GM19099 (cell line): Measurements from ENCODE around the gene SLC6A18.

Source experiments
- POLR2A ChIP-seq: IDR thresholded peaks from 3 replicates; pipeline ENCODE4 v1.6.1; 2011; ENCODE audit warnings: low read depth; ENCODE audit not compliant: insufficient read length; ENCODE audit errors: extremely low read depth

SLC6A18 gene

GRCh38 chr5:1246711-1247431 lies 21.7 kb downstream of the SLC6A18 start:
- TF ChIP-seq POLR2A = no peak

GRCh38 chr5:1247811-1248210 lies 22.6 kb downstream of the SLC6A18 start:
- TF ChIP-seq POLR2A = no peak

- no peak for TF ChIP-seq POLR2A
These were observed 24.4 kb downstream of the SLC6A18 start for GRCh38 chr5:1249366-1250280.

GRCh38 chr5:1251678-1252580 lies 26.7 kb downstream of the SLC6A18 start:
- TF ChIP-seq POLR2A = no peak

GRCh38 chr5:1252681-1253080 lies 27.5 kb downstream of the SLC6A18 start:
- TF ChIP-seq POLR2A = no peak

GRCh38 chr5:1253456-1254105 lies 28.4 kb downstream of the SLC6A18 start:
- no peak for TF ChIP-seq POLR2A

- no peak for TF ChIP-seq POLR2A
These were observed 29.0 kb downstream of the SLC6A18 start for GRCh38 chr5:1254196-1254595.

GRCh38 chr5:1255081-1255561 lies 29.9 kb downstream of the SLC6A18 start:
- TF ChIP-seq POLR2A = no peak

- TF ChIP-seq POLR2A = no peak
These were observed 31.6 kb downstream of the SLC6A18 start for GRCh38 chr5:1256776-1257175.

GRCh38 chr5:1257363-1257762 lies 32.2 kb downstream of the SLC6A18 start:
- no peak for TF ChIP-seq POLR2A

GRCh38 chr5:1257841-1258240 lies 32.7 kb downstream of the SLC6A18 start:
- no peak for TF ChIP-seq POLR2A

GRCh38 chr5:1259806-1260480 lies 34.8 kb downstream of the SLC6A18 start:
- TF ChIP-seq POLR2A = no peak

- no peak for TF ChIP-seq POLR2A
These were observed 36.5 kb downstream of the SLC6A18 start for GRCh38 chr5:1261643-1262042.

GRCh38 chr5:1262381-1262780 lies 37.2 kb downstream of the SLC6A18 start:
- TF ChIP-seq POLR2A = no peak
